Tibial nerve (tissue), 4 donors: Measurements from ENCODE around the gene ASTN2. TPM values are rescaled to one million over a fixed set of nuclear protein-coding genes. Genes with fewer than 3 reads are reported as not detected.

Experiments
- DNase-seq, 2 donors: peaks; one replicate each; pipeline ENCODE4 v3.0.0-alpha.2; 2019; ENCODE audit warnings: low spot score in 2 of 2
- H3K27ac ChIP-seq, 4 donors: fragments of 200-600 bp; sonication (generic) in 3 of 4; one replicate each; pipeline ENCODE4 v1.5.1; 2017 to 2019; ENCODE audit warnings: mild to moderate bottlenecking in 1 of 4
- H3K27me3 ChIP-seq, 2 donors: fragments of 200-600 bp; sonication (generic) in 1 of 2; one replicate each; pipeline versions ENCODE4 v1.5.1 to v1.6.0; 2017 to 2019
- H3K36me3 ChIP-seq, 3 donors: fragments of 200-600 bp; sonication (generic); one replicate each; pipeline ENCODE4 v1.5.1; 2018 to 2019
- H3K4me1 ChIP-seq, 4 donors: fragments of 200-600 bp; sonication (generic) in 3 of 4; one replicate each; pipeline ENCODE4 v1.5.1; 2017 to 2019
- H3K4me3 ChIP-seq, 4 donors: fragments of 200-600 bp; sonication (generic) in 3 of 4; one replicate each; pipeline ENCODE4 v1.5.1; 2017 to 2019; ENCODE audit warnings: mild to moderate bottlenecking in 1 of 4, moderate library complexity in 1 of 4
- H3K9me3 ChIP-seq, 4 donors: fragments of 200-600 bp; sonication (generic) in 3 of 4; one replicate each; pipeline ENCODE4 v1.5.1; 2017 to 2019
- EP300 ChIP-seq, 2 donors: sonication (generic); formaldehyde crosslinking; IDR thresholded peaks; one replicate each; pipeline ENCODE4 v1.6.1; 2017; ENCODE audit warnings: antibody characterized with exemption in 2 of 2, mild to moderate bottlenecking in 1 of 2
- POLR2A ChIP-seq, 2 donors: fragments of 450-650 bp; IDR thresholded peaks; one replicate each; pipeline ENCODE4 v1.6.1; 2017; ENCODE audit warnings: antibody characterized with exemption in 2 of 2, mild to moderate bottlenecking in 2 of 2, moderate library complexity in 2 of 2
- WGBS, 2 donors: methylation state at CpG; one replicate each; pipeline ENCODE4 v1.1.5; 2018; 5-methylcytosine and 5-hydroxymethylcytosine counted together
- total RNA-seq, 4 donors: library from RNA; depleted of rRNA; stranded (reverse); fragments of >200 nt; gene quantifications; one replicate each; pipeline ENCODE4 v1.1.0, GENCODE V29; 2016
- TF ChIP-seq, protein P1 (sequence below), 5 experiments: fragments of 200-600 bp in 3 of 5; fragments of 450-650 bp in 2 of 5; sonication (generic) in 3 of 5; IDR thresholded peaks; one replicate each; pipeline ENCODE4 v1.5.1; 2016 to 2019; ENCODE audit warnings: antibody characterized with exemption in 5 of 5, mild to moderate bottlenecking in 3 of 5, moderate library complexity in 2 of 5

ASTN2 gene
- total RNA-seq, 4 donors from 2014 or later = 9.0 to 14.9 (median 12.3) TPM

DNA sequence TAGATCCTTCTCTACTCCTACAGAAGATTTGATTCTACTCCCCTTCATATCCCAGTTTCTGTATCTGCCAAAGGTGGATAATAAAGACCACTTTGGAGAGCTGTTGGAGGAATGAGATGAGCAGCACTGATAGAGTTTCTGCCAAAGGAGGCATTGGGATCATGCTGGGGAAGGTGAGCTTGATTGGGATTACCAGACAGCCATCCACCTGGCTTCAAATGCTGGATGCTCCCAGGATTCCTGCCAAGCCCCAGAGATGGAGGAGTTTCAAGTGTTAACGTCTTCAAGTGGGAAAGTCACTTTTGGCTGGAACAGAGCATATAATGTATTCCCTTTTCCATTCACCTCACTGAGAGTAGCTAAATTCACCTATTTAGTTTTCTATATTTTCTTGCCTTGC lies 379.3 kb downstream of the ASTN2 start:
- TF ChIP-seq POLR2A (IDR thresholded peaks at IDR 0.05) (no peak), EP300 (IDR thresholded peaks at IDR 0.05) (no peak)
- TF ChIP-seq, protein P1, sequence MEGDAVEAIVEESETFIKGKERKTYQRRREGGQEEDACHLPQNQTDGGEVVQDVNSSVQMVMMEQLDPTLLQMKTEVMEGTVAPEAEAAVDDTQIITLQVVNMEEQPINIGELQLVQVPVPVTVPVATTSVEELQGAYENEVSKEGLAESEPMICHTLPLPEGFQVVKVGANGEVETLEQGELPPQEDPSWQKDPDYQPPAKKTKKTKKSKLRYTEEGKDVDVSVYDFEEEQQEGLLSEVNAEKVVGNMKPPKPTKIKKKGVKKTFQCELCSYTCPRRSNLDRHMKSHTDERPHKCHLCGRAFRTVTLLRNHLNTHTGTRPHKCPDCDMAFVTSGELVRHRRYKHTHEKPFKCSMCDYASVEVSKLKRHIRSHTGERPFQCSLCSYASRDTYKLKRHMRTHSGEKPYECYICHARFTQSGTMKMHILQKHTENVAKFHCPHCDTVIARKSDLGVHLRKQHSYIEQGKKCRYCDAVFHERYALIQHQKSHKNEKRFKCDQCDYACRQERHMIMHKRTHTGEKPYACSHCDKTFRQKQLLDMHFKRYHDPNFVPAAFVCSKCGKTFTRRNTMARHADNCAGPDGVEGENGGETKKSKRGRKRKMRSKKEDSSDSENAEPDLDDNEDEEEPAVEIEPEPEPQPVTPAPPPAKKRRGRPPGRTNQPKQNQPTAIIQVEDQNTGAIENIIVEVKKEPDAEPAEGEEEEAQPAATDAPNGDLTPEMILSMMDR (IDR thresholded peaks at IDR 0.05) = no peak
- no peak for DNase-seq
- 65 to 72% methylated on average over 1 of the region's 1 CpG for WGBS, 2 donors
- H3K4me3 ChIP-seq = no peak overlapping the region
- peaks cover 0 to 9% (median 0%) of the 10 kb centered on the region in 3 donors for H3K36me3 ChIP-seq
- H3K27me3 ChIP-seq = no peaks in the 10 kb centered on the region
- H3K9me3 ChIP-seq = no peaks in the 10 kb centered on the region
- H3K4me1 ChIP-seq = no peaks in the 10 kb centered on the region
- H3K27ac ChIP-seq = no peak overlapping the region

DNA sequence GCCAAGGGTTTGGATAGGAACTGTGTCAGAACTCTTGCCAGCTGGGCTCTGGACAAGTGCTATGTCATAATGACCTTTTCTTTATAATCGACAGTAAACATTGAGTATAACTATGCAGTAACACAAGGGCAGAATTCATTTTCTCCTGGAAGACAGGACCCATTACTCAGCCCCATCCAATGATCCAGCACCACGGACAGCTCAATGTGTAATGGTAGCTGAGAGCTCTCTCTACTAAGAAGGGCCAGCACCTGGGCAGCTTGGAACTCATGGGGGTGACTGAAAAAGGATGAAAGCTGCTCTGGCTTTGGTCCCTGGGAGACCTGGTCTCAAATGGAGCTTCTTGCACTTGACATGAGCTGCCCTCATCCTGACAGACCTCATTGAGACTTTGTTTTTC lies 380.0 kb downstream of the ASTN2 start:
- TF ChIP-seq EP300 (IDR thresholded peaks at IDR 0.05) = no peak
- TF ChIP-seq, protein P1 (IDR thresholded peaks at IDR 0.05) = no peak
- no peaks in the 10 kb centered on the region for H3K27me3 ChIP-seq
- WGBS, 2 donors = 11 to 23% methylated on average over 2 of the region's 2 CpGs
- no peaks in the 10 kb centered on the region for H3K9me3 ChIP-seq
- H3K27ac ChIP-seq = no peak overlapping the region
- no peak overlapping the region for H3K4me3 ChIP-seq
- H3K4me1 ChIP-seq = no peaks in the 10 kb centered on the region
- H3K36me3 ChIP-seq = peaks cover 0 to 4% (median 0%) of the 10 kb centered on the region in 3 donors
- DNase-seq = no peak

DNA sequence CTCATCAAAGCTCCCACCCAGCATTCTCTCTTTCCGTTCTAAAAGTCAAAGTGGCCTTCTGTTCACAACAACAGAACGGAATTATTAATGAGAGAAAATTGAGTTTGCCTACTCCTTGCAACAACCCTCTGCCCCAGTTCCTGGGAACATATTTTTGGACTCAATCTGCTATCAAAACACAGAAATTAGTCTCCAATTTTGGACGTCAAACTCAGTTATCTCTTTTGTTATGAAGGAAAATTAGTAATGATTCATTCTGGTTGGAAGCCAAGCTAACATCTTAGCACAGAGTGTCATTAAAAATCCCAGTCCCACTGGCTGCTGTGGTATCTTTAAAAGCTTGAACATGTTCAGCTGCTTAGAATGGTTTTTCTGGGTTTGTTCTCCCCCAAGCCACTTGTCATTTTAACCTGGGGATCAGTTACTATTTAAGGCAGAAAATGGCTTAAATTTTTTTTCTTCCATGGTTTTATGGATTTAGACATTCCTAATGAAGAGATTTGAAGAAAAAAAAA lies 384.5 kb downstream of the ASTN2 start:
- TF ChIP-seq, protein P1 (IDR thresholded peaks at IDR 0.05) = no peak
- TF ChIP-seq EP300 (IDR thresholded peaks at IDR 0.05) (no peak), POLR2A (IDR thresholded peaks at IDR 0.05) (no peak)
- no peaks in the 10 kb centered on the region for H3K36me3 ChIP-seq
- no peak overlapping the region for H3K27ac ChIP-seq
- no peaks in the 10 kb centered on the region for H3K9me3 ChIP-seq
- no peaks in the 10 kb centered on the region for H3K4me1 ChIP-seq
- H3K27me3 ChIP-seq = no peaks in the 10 kb centered on the region
- no peak overlapping the region for H3K4me3 ChIP-seq
- WGBS, 2 donors = 44 to 50% methylated on average over 3 of the region's 3 CpGs
- no peak for DNase-seq

DNA sequence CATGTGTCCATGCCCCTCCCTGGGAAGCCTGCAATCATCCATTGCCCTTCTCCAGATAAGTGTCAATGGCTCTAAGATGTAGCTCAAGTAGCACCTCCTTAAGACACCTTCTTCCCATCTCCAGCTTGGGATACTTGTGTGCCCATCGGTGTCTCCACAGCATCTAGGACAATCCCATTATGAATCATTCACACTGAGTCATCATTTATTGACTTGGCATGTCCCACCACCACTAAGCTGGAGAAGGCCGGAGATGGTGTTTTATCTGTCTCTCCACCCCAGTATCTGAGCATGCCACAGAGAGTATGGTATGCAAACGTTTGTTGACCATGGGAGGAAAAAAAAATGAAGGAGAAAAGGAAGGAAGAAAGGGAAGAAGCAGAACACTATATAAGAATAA lies 385.5 kb downstream of the ASTN2 start:
- Histone ChIP-seq H3K9me3 (no peaks in the 10 kb centered on the region), H3K4me3 (no peak overlapping the region), H3K36me3 (no peaks in the 10 kb centered on the region), H3K4me1 (no peaks in the 10 kb centered on the region), H3K27ac (no peak overlapping the region), H3K27me3 (no peaks in the 10 kb centered on the region)
- TF ChIP-seq POLR2A (IDR thresholded peaks at IDR 0.05) (no peak), EP300 (IDR thresholded peaks at IDR 0.05) (no peak)
- TF ChIP-seq, protein P1 (IDR thresholded peaks at IDR 0.05) = no peak
- no peak for DNase-seq
- 66 to 68% methylated on average over 3 of the region's 3 CpGs for WGBS, 2 donors

DNA sequence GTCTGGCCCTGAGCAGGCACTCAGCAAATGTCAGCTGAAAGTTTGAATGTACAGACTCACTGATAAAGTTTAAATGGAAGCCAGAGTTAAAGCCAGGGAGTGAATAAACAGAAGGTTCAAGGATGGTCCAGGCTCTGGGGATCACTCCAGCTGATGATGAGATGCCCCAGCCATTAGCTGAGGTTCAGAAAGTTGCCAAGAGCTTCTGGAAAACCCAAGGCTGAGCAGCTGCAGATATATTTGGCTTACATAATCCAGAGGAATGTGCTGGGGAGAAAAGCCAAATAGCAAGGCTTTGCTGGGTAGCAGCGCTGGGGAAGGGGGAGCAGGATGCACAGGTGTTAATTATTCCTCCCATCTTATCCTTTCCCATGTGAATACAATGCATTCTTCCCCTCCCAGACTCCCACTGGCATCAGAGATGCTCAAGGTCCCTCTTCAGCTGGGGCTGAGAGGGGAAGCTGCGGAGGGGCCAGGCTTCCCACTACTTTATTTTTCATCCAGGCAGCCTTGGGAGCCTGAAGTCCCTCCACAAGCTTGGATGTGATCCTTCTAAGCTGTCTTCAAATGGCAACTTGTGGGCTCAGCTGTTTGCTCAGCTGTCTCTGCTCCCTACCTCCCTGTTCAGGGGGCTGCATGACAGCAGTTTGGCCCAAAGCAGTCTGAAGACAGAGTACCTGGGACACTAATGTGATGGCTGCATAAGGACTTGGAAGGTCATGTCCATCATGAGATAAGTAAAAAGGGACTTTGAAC lies 386.6 kb downstream of the ASTN2 start:
- TF ChIP-seq EP300 (IDR thresholded peaks at IDR 0.05) = no peak
- no peak for TF ChIP-seq POLR2A (IDR thresholded peaks at IDR 0.05)
- TF ChIP-seq, protein P1 (IDR thresholded peaks at IDR 0.05) = no peak
- H3K4me3 ChIP-seq = no peak overlapping the region
- no peaks in the 10 kb centered on the region for H3K36me3 ChIP-seq
- no peaks in the 10 kb centered on the region for H3K4me1 ChIP-seq
- H3K9me3 ChIP-seq = no peaks in the 10 kb centered on the region
- no peaks in the 10 kb centered on the region for H3K27me3 ChIP-seq
- no peak overlapping the region for H3K27ac ChIP-seq
- WGBS, 2 donors = 49 to 57% methylated on average over 2 of the region's 2 CpGs
- DNase-seq = no peak
